ENCODE data around the gene CRYL1. TPM values are rescaled to one million over a fixed set of nuclear protein-coding genes. Genes with fewer than 3 reads are reported as not detected.

CRYL1 gene
- total and polyA plus RNA-seq, 9 of the 15 experiments (the other 6 are each of a cell fraction or from before 2014, with no cell fraction given) = 1.0 to 6.9 (median 2.4) TPM

- Histone ChIP-seq H4K20me1 (replicated peaks; ENCODE audit: control insufficient read depth, insufficient read depth, low read length) (0 out of 2 replicates have a peak, but pooled peaks cover 4% of the 10 kb centered on the region), H3K9me1 (ENCODE audit: control insufficient read depth, insufficient read depth, low read length) (no peaks in the 10 kb centered on the region), H3K4me2 (ENCODE audit: insufficient read depth, low read length) (no peak overlapping the region), H2AFZ (ENCODE audit: low read depth, low read length) (no peak overlapping the region), H3K27ac (ENCODE audit: extremely low read depth, low read depth, low read length) (no peak overlapping the region), H3K4me3 (no peak overlapping the region), H3K36me3 (ENCODE audit: control insufficient read depth, insufficient read depth, low read length) (no peaks in the 10 kb centered on the region), H3K4me1 (replicated peaks in 1 of 2; ENCODE audit: control insufficient read depth in 2 of 2, insufficient read depth in 2 of 2, low read length in 2 of 2) (peaks cover 0 to 6% of the 10 kb centered on the region in 2 experiments; a peak in 2 of 5 replicates), H3K9ac (ENCODE audit: insufficient read depth in 1 of 2, low read depth in 2 of 2, low read length in 2 of 2) (no peak overlapping the region), H3K9me3 (replicated peaks; ENCODE audit: control insufficient read depth, insufficient read depth, low read depth, low read length) (no peaks in the 10 kb centered on the region), H3K79me2 (ENCODE audit: control insufficient read depth, insufficient read depth, low read length) (no peaks in the 10 kb centered on the region), H3K27me3 (ENCODE audit: control insufficient read depth in 2 of 2, insufficient read depth in 2 of 2, low read length in 2 of 2) (no peaks in the 10 kb centered on the region)
- in situ Hi-C loops (cut with MboI) (loop anchor here (10.0 kb wide), 1 partner anchor 558 kb away; no protein-coding TSS in a partner anchor), intact Hi-C loops (cut with micrococcal nuclease) (loop anchor here (5.0 kb wide), 1 partner anchor 55 kb away; no protein-coding TSS in a partner anchor)
- DNase-seq (ENCODE audit: extremely low read depth in 1 of 4, low spot score in 3 of 4) = no peak
- CTCF ChIA-PET (ENCODE audit: low intra/inter-chr PET ratio) = no interaction called here
- FAIRE-seq = peak; percentile 72
- TF ChIP-seq ADNP (tag; IDR thresholded peaks at IDR 0.05) (peak; percentile 42; the same call in 1 of the 2 replicates), BCLAF1 (IDR thresholded peaks at IDR 0.05; ENCODE audit: borderline replicate concordance in 1 of 2, control insufficient read depth in 1 of 2, low read depth in 2 of 2, low read length in 1 of 2) (no peak)
- POLR2A ChIA-PET = interaction anchor here (0.6 kb wide), 1 partner anchor 21 kb away, joined by 3 read pairs; no protein-coding TSS in a partner anchor
- BruUV-seq (replicated peaks) = no TSS peak
- WGBS (ENCODE audit: insufficient coverage, low coverage, missing lambda C conversion rate) = 54% methylated on average over 9 of the region's 10 CpGs
- ATAC-seq = no peak
Measured at GRCh38 chr13:20497006-20497775, 28.5 kb downstream of the CRYL1 start.

All from K562 (cell line).